ENCODE data around the gene C5orf63. TPM values are rescaled to one million over a fixed set of nuclear protein-coding genes. Genes with fewer than 3 reads are reported as not detected.
"Not testable (repeated sequence)": the region's sequence is repeated elsewhere in the genome, so short reads cannot be mapped to it uniquely, and the experiment has no call there.

Gene C5orf63
- total RNA-seq, 1 donor from 2014 or later: 11.8 TPM

- TF ChIP-seq CTCF (IDR thresholded peaks at IDR 0.05; ENCODE audit: partially characterized antibody, unreplicated experiment): no peak
- Mint-ChIP-seq H3K4me3 (ENCODE audit: unreplicated experiment) (no peak overlapping the region), H3K9me3 (ENCODE audit: unreplicated experiment) (peaks cover 4% of the 10 kb centered on the region), H3K27me3 (ENCODE audit: unreplicated experiment) (peaks cover 4% of the 10 kb centered on the region), H3K36me3 (ENCODE audit: unreplicated experiment) (no peaks in the 10 kb centered on the region), H3K4me1 (ENCODE audit: low read depth, unreplicated experiment) (peaks cover 25% of the 10 kb centered on the region), H3K27ac (ENCODE audit: unreplicated experiment) (no peak overlapping the region)
- DNase-seq: no peak
Measured at GRCh38 chr5:127022846-127023245, 50.5 kb downstream of the C5orf63 start.

- H3K27me3 Mint-ChIP-seq (ENCODE audit: unreplicated experiment): peaks cover 2% of the 10 kb centered on the region
- TF ChIP-seq CTCF (IDR thresholded peaks at IDR 0.05; ENCODE audit: partially characterized antibody, unreplicated experiment): no peak
- no peaks in the 10 kb centered on the region for H3K9me3 Mint-ChIP-seq (ENCODE audit: unreplicated experiment)
- no peaks in the 10 kb centered on the region for H3K36me3 Mint-ChIP-seq (ENCODE audit: unreplicated experiment)
- peaks cover 16% of the 10 kb centered on the region for H3K4me1 Mint-ChIP-seq (ENCODE audit: low read depth, unreplicated experiment)
- no peak overlapping the region for H3K27ac Mint-ChIP-seq (ENCODE audit: unreplicated experiment)
- no peak overlapping the region for H3K4me3 Mint-ChIP-seq (ENCODE audit: unreplicated experiment)
- no peak for DNase-seq
Measured at GRCh38 chr5:127019928-127020327, 53.4 kb downstream of the C5orf63 start.

- H3K27me3 Mint-ChIP-seq (ENCODE audit: unreplicated experiment): not testable (repeated sequence)
Measured at GRCh38 chr5:127016722-127017121, 56.6 kb downstream of the C5orf63 start.

GRCh38 chr5:127015716-127016115, 57.6 kb downstream of the C5orf63 start:
- Mint-ChIP-seq H3K27me3 (ENCODE audit: unreplicated experiment) (peaks cover 2% of the 10 kb centered on the region), H3K27ac (ENCODE audit: unreplicated experiment) (no peak overlapping the region), H3K36me3 (ENCODE audit: unreplicated experiment) (no peaks in the 10 kb centered on the region), H3K4me3 (ENCODE audit: unreplicated experiment) (no peak overlapping the region), H3K9me3 (ENCODE audit: unreplicated experiment) (peaks cover 1% of the 10 kb centered on the region), H3K4me1 (ENCODE audit: low read depth, unreplicated experiment) (peaks cover 14% of the 10 kb centered on the region)
- TF ChIP-seq CTCF (IDR thresholded peaks at IDR 0.05; ENCODE audit: partially characterized antibody, unreplicated experiment): no peak
- DNase-seq: no peak

More at GRCh38 chr5:127016722-127017121, 56.6 kb downstream of the C5orf63 start:
- H3K4me3 Mint-ChIP-seq (ENCODE audit: unreplicated experiment); H3K36me3 Mint-ChIP-seq (ENCODE audit: unreplicated experiment); DNase-seq; H3K9me3 Mint-ChIP-seq (ENCODE audit: unreplicated experiment); H3K27ac Mint-ChIP-seq (ENCODE audit: unreplicated experiment): not testable (repeated sequence)
- H3K4me1 Mint-ChIP-seq (ENCODE audit: low read depth, unreplicated experiment): peaks cover 14% of the 10 kb centered on the region

- no peak for TF ChIP-seq CTCF (IDR thresholded peaks at IDR 0.05; ENCODE audit: partially characterized antibody, unreplicated experiment)
- Mint-ChIP-seq H3K27me3 (ENCODE audit: unreplicated experiment) (peaks cover under 1% of the 10 kb centered on the region), H3K9me3 (ENCODE audit: unreplicated experiment) (peaks cover 1% of the 10 kb centered on the region), H3K36me3 (ENCODE audit: unreplicated experiment) (no peaks in the 10 kb centered on the region), H3K27ac (ENCODE audit: unreplicated experiment) (no peak overlapping the region), H3K4me1 (ENCODE audit: low read depth, unreplicated experiment) (peaks cover 13% of the 10 kb centered on the region), H3K4me3 (ENCODE audit: unreplicated experiment) (no peak overlapping the region)
- no peak for DNase-seq
Measured at GRCh38 chr5:127014573-127014972, 58.7 kb downstream of the C5orf63 start.

GRCh38 chr5:127013407-127013806, 59.9 kb downstream of the C5orf63 start:
- H3K4me1 Mint-ChIP-seq (ENCODE audit: low read depth, unreplicated experiment): peaks cover 7% of the 10 kb centered on the region
- TF ChIP-seq CTCF (IDR thresholded peaks at IDR 0.05; ENCODE audit: partially characterized antibody, unreplicated experiment): no peak
- DNase-seq: no peak
- no peaks in the 10 kb centered on the region for H3K27me3 Mint-ChIP-seq (ENCODE audit: unreplicated experiment)
- H3K9me3 Mint-ChIP-seq (ENCODE audit: unreplicated experiment): peaks cover 1% of the 10 kb centered on the region
- H3K27ac Mint-ChIP-seq (ENCODE audit: unreplicated experiment): no peak overlapping the region
- no peak overlapping the region for H3K4me3 Mint-ChIP-seq (ENCODE audit: unreplicated experiment)
- H3K36me3 Mint-ChIP-seq (ENCODE audit: unreplicated experiment): no peaks in the 10 kb centered on the region
